HG03108 (cell line): Measurements from ENCODE around the gene USP7.
"Not testable (repeated sequence)": the region's sequence is repeated elsewhere in the genome, so short reads cannot be mapped to it uniquely, and the experiment has no call there.

ENCODE experiments used
- ATAC-seq: cut with Tn5 transposase; IDR thresholded peaks from one replicate; pipeline ENCODE4 v1.9.1; 2021; ENCODE audit warnings: moderate library complexity; ENCODE audit not compliant: unreplicated experiment

The USP7 gene

GRCh38 chr16:8963821-8964441, at the start of gene USP7:
Gene USP7 (minus strand): TSS chr16:8963906. CDS start chr16:8963285, 621 bp downstream.
- peak; percentile 75 for ATAC-seq

- ATAC-seq, result no peak
Observed at GRCh38 chr16:9013508-9013864, 49.8 kb upstream of the USP7 start.

- ATAC-seq, result no peak
Observed at GRCh38 chr16:9012848-9013507, 49.3 kb upstream of the USP7 start.

DNA sequence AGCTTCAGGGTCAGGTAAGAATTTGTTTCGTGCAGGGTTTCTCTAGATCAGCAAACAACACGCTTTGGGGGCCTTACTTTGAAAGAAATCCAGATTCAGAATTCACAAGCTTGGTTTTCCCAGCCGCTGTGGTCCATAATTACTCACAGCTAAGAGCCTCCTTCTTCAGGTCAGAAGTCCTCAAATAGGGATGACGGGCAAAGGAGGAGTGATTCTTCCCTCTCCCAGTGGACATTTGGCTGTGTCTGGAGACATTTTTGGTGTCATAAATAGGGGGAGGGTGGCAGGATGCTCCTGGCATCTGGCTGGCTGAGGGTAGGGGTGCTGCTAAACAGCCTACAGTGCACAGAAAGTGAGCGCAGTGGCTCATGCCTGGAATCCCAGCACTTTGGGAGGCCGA, 48.6 kb upstream of the USP7 start:
- no peak for ATAC-seq

DNA sequence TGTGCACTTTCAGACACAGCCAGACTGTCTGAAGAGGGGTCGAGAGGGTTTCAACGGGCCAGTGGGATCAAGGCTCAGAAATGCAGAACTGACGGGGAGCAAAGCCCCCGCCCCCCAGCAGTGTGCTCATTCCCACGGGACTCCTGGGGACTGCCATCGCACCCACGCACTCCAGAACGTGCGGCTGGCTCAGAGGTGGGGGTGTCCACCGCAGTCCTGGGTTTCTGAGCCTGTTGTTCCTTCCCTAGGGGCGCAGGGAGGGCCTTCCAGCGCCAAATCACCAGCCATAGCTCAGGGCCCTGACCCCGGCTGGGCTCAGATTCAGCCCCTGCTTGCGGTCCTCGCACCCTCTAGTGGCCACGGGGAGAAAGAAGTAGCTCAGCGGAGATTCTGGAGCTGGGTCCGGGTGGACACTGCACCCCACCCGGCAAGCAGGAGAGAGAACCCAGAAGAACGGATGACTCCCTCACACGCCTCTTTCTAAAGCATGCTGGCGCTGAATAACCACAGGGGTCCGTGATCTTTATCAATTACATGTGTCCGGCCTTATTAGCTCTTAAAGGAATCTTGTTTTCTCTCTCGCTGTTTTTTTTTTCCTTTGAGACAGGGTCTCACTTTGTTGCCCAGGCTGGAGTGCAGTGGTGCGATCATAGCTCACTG, 45.0 kb upstream of the USP7 start:
- no peak for ATAC-seq

DNA sequence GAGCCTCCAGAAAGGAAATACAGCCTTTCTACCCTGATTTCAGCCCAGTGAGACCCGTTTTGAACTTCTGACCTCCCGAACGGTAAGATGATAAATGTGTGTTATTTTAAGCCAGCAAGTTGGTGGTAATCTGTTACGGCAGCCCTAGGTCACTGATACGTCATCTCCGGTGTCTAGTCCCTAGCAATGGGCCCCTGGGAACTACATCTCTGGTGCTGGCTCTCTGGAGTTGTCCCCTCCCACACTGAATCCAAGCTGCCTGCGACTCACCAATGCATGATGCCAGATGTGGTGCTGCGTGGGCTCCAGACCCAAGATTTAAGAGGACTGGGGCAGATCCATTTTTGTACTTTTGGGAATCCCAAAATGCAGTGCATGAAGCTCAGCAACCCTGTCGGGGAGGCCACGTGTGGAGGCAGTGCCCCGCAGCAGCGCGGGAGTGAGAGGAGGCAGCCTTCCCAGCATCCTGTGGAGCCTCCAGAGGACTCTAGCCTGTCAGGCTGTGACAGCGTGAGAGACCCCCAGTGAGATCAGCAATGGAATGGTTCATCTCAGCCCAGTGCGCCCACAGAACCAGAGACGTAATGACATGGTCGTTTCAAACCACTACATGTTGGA, 43.6 kb upstream of the USP7 start:
- no peak for ATAC-seq

GRCh38 chr16:9004183-9004582, 40.5 kb upstream of the USP7 start:
- ATAC-seq, result no peak

GRCh38 chr16:9003763-9004162, 40.1 kb upstream of the USP7 start:
- ATAC-seq, result no peak

- ATAC-seq, result no peak
Observed at GRCh38 chr16:9003322-9003721, 39.6 kb upstream of the USP7 start.

DNA sequence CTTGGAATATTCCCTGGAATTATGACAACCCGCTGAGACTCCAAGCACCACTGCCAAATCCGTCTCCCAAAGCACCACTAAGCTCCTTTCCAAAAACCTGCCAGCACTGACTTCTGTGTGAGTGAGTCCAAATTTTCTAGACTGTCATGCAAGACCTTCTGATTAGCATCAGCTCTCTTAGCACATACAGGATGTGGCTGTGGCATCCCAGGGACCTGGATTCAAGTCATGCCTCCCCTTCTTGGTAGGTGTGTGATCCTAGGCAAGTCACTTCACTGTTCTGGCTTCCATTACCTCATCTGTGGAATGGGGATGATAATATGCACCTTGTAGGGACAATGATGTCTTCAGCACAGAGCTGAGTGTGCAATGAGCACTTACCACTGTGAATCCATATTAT, 38.3 kb upstream of the USP7 start:
- no peak for ATAC-seq

- ATAC-seq, result no peak
Observed at GRCh38 chr16:9000664-9001063, 37.0 kb upstream of the USP7 start.

DNA sequence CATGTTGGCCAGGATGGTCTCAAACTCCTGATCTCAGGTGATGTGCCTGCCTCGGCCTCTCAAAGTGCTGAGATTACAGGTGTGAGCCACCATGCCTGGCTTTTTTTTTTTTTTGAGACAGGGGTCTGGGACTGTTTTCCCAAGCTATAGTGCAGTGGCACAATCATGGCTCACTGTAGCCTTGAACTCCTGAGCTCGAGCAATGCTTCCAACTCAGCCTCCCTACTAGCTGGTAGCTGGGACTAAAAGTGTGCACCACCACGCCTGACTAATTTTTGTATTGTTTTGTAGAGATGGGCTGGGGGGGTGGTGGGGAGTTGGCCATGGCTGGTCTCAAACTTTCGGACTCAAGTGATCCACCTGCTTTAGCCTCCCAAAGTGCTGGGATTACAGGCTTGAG, 36.1 kb upstream of the USP7 start:
- no peak for ATAC-seq

DNA sequence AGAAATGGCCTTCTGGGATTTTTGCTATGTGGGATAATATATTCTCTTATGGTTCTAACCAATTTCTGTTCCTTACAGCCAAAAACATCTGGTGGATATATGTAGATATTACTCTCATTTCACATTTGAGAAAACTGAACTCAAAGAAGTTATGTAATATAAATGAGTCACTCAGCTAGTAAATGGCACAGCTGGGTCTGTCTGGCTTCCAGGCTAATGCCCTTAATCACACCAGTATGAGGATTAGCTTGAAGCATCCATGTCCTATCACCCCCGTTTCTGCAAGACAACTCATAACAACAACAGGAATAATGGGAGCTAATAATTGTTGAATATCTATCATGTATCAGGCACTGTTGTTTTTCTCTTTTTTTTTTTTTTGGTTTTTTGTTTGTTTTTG, 34.4 kb upstream of the USP7 start:
- no peak for ATAC-seq

DNA sequence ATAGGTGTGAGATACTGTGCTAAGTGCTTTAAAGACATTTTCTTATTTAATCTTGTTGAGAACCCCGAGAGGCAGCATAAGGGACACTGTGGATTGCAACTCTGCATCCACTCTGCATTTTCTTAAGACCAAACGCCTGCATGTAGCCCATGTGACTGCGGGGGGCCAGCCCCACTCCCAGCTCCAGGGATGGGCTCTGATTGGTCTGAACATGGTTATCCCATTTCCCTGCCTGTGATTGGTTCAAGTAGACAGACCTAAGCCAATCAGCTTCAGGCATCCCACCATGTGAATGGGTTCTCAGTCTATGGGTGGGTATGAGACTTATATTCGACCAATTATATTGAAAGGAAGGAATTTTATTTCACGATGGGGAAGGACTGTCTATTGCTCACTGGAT, 33.2 kb upstream of the USP7 start:
- no peak for ATAC-seq

GRCh38 chr16:8990445-8990844, 26.7 kb upstream of the USP7 start:
- ATAC-seq, result no peak

DNA sequence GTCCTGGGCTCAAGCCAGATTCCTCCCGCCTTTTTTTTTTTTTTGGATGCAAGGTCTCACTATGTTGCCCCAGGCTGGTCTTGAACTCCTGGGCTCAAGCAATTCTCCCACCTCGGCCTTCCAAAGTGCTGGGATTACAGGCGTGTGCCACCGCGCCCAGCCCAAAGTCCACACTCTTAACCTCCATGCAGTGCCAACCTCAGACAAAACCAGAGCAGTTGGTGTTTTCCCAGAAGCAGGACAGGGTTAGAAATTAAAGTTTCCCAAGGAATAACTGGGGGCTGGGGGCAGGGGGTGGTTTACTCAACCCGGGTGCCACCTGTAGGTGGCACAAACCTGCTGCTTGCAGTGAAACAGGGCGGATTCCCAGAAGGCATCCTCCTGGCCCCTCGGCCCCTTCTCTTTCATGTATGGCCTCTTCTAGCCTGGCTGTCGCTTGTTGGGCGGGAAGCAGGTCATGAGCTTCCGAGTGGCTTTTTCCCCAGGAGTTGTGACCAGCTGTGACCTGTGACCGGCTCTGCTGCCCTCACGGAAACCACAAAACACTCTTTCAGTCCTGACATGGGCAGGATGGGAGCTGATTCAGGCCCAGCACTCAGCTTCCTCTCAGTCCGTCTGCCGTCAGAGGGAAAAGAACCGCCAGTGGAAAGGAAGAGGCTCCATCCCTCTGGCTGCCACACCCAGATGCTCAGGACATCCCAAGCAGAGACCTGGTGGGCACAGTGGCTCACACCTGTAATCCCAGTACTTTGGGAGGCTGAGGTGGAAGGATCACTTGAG, 25.6 kb upstream of the USP7 start:
- ATAC-seq, result no peak

DNA sequence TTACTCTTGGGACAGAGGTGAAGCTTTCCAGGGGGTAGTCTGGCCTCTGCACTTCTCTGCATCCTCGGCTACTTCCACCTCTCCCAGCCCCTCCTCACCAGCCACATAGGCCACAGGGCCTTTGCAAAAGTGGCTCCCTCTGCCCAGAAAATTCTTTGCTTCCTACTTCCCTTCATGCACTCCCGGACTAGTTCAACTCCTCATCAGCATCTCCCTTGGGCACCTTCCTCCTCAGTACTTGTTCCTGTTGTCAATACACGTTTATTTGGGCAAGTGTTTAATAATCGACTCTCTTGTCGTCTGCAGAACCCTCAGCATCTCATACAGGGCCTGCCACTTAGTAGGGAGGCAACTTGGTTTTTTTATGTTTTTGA, 23.1 kb upstream of the USP7 start:
- no peak for ATAC-seq

- ATAC-seq, result no peak
Observed at GRCh38 chr16:8986111-8986510, 22.4 kb upstream of the USP7 start.

GRCh38 chr16:8982816-8983215, 19.1 kb upstream of the USP7 start:
- ATAC-seq, result no peak

DNA sequence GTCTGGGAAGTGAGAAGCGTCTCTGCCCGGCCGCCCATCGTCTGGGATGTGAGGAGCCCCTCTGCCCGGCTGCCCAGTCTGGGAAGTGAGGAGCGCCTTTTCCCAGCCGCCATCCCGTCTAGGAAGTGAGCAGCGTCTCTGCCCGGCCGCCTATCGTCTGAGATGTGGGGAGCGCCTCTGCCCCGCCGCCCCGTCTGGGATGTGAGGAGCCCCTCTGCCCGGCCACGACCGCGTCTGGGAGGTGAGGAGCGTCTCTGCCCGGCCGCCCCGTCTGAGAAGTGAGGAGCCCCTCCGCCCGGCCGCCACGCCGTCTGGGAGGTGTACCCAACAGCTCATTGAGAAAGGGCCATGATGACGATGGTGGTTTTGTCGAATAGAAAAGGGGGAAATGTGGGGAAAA, 18.2 kb upstream of the USP7 start:
- not testable (repeated sequence) for ATAC-seq

DNA sequence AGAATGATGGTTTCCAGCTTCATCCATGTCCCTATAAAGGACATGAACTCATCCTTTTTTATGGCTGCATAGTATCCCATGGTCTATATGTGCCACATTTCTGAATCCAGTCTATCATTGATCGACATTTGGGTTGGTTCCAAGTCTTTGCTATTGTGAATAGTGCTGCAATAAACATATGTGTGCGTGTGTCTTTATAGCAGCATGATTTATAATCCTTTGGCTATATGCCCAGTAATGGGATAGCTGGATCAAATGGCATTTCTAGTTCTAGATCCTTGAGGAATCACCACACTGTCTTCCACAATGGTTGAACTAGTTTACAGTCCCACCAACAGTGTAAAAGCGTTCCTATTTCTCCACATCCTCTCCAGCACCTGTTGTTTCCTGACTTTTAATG, 12.5 kb upstream of the USP7 start:
- not testable (repeated sequence) for ATAC-seq
